ENCODE results near the gene LINC00237.

GRCh38 chr20:21101932-21102575 lies 4.1 kb downstream of the LINC00237 start:
- TF ChIP-seq CTCF (IDR thresholded peaks at IDR 0.05) (no peak), POLR2A (IDR thresholded peaks at IDR 0.05) (no peak)

All from thyroid gland (tissue), 4 donors.